NCI-H460 (cell line): ENCODE results near the gene MEF2B. TPM values are rescaled to one million over a fixed set of nuclear protein-coding genes. Genes with fewer than 3 reads are reported as not detected.
A peak's percentile ranks its signal among the peaks of the same experiment; 100 is the strongest.

ENCODE experiments used
- DNase-seq: peaks from one replicate; pipeline ENCODE4 v3.0.0-alpha.2; 2016; ENCODE audit warnings: low read depth; ENCODE audit errors: extremely low read depth
- polyA plus RNA-seq: library from polyadenylated mRNA; depleted of rRNA; stranded (reverse); fragments of >200 nt; gene quantifications from 2 replicates; pipeline ENCODE4 v1.2.3, GENCODE V29; 2014; cell fraction: nucleus; rRNA removed
- total RNA-seq: library from RNA; depleted of rRNA; stranded (reverse); fragments of >200 nt; shearing (Covaris generic); gene quantifications from 2 replicates; pipeline ENCODE4 v1.2.3, GENCODE V29; 2014; rRNA removed

The MEF2B gene
- 0.32 and 0.59 TPM in 2 replicates for total RNA-seq
- not detected in 2 replicates for polyA plus RNA-seq

- DNase-seq, result peak; percentile 63
Observed at GRCh38 chr19:19170053-19170872, at the start of gene MEF2B. Gene MEF2B, minus strand, starts transcription at chr19:19170263. Its CDS starts 19,528 bp downstream, at chr19:19150735.

- no peak for DNase-seq
Observed at GRCh38 chr19:19218911-19219310, 48.8 kb upstream of the MEF2B start.

- peak; percentile 23 for DNase-seq
Observed at GRCh38 chr19:19217099-19217498, 47.0 kb upstream of the MEF2B start.

- no peak for DNase-seq
Observed at GRCh38 chr19:19215792-19216191, 45.7 kb upstream of the MEF2B start.

- DNase-seq, result peak; percentile 30
Observed at GRCh38 chr19:19214892-19215291, 44.8 kb upstream of the MEF2B start.

GRCh38 chr19:19214159-19214490 lies 44.1 kb upstream of the MEF2B start:
- no peak for DNase-seq

GRCh38 chr19:19213426-19214158 lies 43.5 kb upstream of the MEF2B start:
- DNase-seq, result no peak

- DNase-seq, result no peak
Observed at GRCh38 chr19:19212916-19213315, 42.9 kb upstream of the MEF2B start.

GRCh38 chr19:19211499-19212420 lies 41.7 kb upstream of the MEF2B start, which contains the start of gene NCAN:
Gene NCAN, plus strand, starts transcription at chr19:19211958. Its CDS starts 4,996 bp downstream, at chr19:19216954.
- DNase-seq, result no peak

- no peak for DNase-seq
Observed at GRCh38 chr19:19209372-19209771, 39.3 kb upstream of the MEF2B start.

- DNase-seq, result no peak
Observed at GRCh38 chr19:19207637-19208572, 37.8 kb upstream of the MEF2B start.

- DNase-seq, result no peak
Observed at GRCh38 chr19:19206938-19207337, 36.9 kb upstream of the MEF2B start.

GRCh38 chr19:19205416-19206410 lies 35.6 kb upstream of the MEF2B start:
- no peak for DNase-seq

- DNase-seq, result no peak
Observed at GRCh38 chr19:19204181-19204580, 34.1 kb upstream of the MEF2B start.

GRCh38 chr19:19203012-19203856 lies 33.2 kb upstream of the MEF2B start, which contains the start of gene NR2C2AP:
Gene NR2C2AP, minus strand, starts transcription at chr19:19203414. Its CDS starts 354 bp downstream, at chr19:19203060.
- peak; percentile 77 for DNase-seq

- no peak for DNase-seq
Observed at GRCh38 chr19:19202707-19203011, 32.6 kb upstream of the MEF2B start.
